ENCODE measurements around the gene SESTD1.
"Not testable (repeated sequence)": the region's sequence is repeated elsewhere in the genome, so short reads cannot be mapped to it uniquely, and the experiment has no call there.

SESTD1 gene

GRCh38 chr2:179096090-179096489 lies 168.5 kb downstream of the SESTD1 start:
- Mint-ChIP-seq H3K27ac (no peak overlapping the region), H3K9me3 (peaks cover 6% of the 10 kb centered on the region), H3K4me1 (ENCODE audit: low read depth) (peaks cover 16% of the 10 kb centered on the region), H3K36me3 (ENCODE audit: low read depth) (no peaks in the 10 kb centered on the region), H3K4me3 (no peak overlapping the region), H3K27me3 (no peaks in the 10 kb centered on the region)

- Mint-ChIP-seq H3K4me1 (ENCODE audit: low read depth) (peaks cover 16% of the 10 kb centered on the region), H3K9me3 (peaks cover 11% of the 10 kb centered on the region)
- H3K36me3 Mint-ChIP-seq (ENCODE audit: low read depth); H3K27ac Mint-ChIP-seq; H3K4me3 Mint-ChIP-seq; H3K27me3 Mint-ChIP-seq: not testable (repeated sequence)
These were observed 171.7 kb downstream of the SESTD1 start for GRCh38 chr2:179092912-179093311.

DNA sequence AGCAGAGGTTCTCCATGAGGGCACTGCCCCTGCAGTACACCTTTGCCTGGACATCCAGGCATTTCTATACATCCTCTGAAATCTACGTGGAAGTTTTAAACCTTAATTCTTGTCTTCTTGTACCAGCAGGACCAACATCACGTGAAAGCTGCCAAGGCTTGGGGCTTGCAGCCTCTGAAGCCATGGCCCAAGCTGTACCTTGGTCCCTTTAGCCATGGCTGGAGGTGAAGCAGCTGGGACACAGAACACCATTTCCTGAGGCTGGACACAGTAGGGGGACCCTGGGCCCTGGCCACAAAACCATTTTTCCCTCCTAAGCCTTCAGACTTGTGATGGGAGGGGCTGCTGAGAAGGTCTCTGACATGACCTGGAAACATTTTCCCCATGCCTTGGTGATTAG lies 181.9 kb downstream of the SESTD1 start:
- Mint-ChIP-seq H3K4me1 (ENCODE audit: low read depth) (no peaks in the 10 kb centered on the region), H3K9me3 (peaks cover 14% of the 10 kb centered on the region), H3K27me3 (no peaks in the 10 kb centered on the region), H3K4me3 (no peak overlapping the region), H3K36me3 (ENCODE audit: low read depth) (peaks cover 4% of the 10 kb centered on the region), H3K27ac (no peak overlapping the region)

DNA sequence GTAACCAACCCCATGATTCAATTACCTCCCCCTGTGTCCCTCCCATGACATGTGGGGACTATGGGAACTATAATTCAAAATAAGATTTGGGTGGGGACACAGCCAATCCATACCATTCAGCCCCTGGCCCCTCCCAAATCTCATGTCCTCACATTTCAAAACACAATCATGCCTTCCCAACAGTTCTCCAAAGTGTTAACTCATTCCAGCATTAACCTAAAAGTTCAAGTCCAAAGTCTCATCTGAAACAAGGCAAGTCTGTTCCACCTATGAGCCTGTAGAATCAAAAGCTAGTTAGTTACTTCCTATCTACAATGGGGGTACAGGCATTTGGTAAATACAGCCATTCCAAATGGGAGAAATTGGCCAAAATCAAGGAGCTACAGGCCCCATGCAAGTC lies 182.7 kb downstream of the SESTD1 start:
- Mint-ChIP-seq H3K4me3 (no peak overlapping the region), H3K9me3 (peaks cover 19% of the 10 kb centered on the region), H3K36me3 (ENCODE audit: low read depth) (peaks cover 9% of the 10 kb centered on the region), H3K27me3 (no peaks in the 10 kb centered on the region), H3K27ac (no peak overlapping the region), H3K4me1 (ENCODE audit: low read depth) (no peaks in the 10 kb centered on the region)

DNA sequence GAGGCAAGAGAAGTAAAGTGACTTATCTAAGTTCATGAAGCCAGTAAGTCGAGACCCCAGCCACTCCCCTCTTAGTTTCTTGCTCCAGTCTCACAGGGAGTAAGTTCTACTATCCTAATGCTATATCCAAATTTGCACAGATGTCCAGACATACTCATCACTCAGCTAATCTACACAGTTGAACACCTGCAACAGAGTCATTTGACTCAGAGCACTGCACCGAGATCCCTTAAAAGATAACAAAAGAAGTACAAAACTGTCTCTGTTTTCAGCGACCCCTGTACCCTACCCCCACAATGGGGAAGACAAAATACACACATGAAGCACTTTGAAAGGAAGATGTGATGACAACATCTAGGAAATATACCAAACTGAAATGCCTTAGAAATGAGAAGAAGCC lies 192.1 kb downstream of the SESTD1 start:
- Mint-ChIP-seq H3K36me3 (ENCODE audit: low read depth) (peaks cover 6% of the 10 kb centered on the region), H3K4me3 (no peak overlapping the region), H3K27ac (no peak overlapping the region), H3K4me1 (ENCODE audit: low read depth) (no peaks in the 10 kb centered on the region), H3K27me3 (no peaks in the 10 kb centered on the region), H3K9me3 (peaks cover 20% of the 10 kb centered on the region)

GRCh38 chr2:179071810-179072355 lies 192.7 kb downstream of the SESTD1 start:
- no peak overlapping the region for H3K27ac Mint-ChIP-seq
- no peaks in the 10 kb centered on the region for H3K4me1 Mint-ChIP-seq (ENCODE audit: low read depth)
- no peaks in the 10 kb centered on the region for H3K36me3 Mint-ChIP-seq (ENCODE audit: low read depth)
- peaks cover 14% of the 10 kb centered on the region for H3K9me3 Mint-ChIP-seq
- H3K4me3 Mint-ChIP-seq, result no peak overlapping the region
- H3K27me3 Mint-ChIP-seq, result no peaks in the 10 kb centered on the region

DNA sequence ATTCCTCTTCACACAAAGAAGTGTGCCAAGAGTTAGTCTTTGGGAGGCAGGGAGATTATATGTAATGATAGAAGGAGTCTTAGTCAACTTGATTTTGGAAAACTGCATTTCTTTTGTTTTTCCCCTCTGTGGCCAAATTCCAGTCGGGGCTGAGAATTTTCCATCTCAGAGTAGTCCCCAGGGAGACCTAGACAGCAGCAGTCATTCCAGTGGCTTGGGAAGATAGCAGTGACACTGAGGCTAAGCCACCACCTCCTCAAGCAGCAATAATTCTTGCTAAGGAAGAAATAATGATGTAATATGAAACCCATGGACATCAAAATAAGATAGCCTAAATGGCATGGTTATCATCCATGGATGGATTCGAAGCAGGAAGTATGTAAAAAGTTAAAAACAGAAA lies 193.7 kb downstream of the SESTD1 start:
- peaks cover 15% of the 10 kb centered on the region for H3K9me3 Mint-ChIP-seq
- no peaks in the 10 kb centered on the region for H3K27me3 Mint-ChIP-seq
- no peaks in the 10 kb centered on the region for H3K36me3 Mint-ChIP-seq (ENCODE audit: low read depth)
- no peak overlapping the region for H3K27ac Mint-ChIP-seq
- no peak overlapping the region for H3K4me3 Mint-ChIP-seq
- H3K4me1 Mint-ChIP-seq (ENCODE audit: low read depth), result no peaks in the 10 kb centered on the region

- no peaks in the 10 kb centered on the region for H3K27me3 Mint-ChIP-seq
- peaks cover 21% of the 10 kb centered on the region for H3K9me3 Mint-ChIP-seq
- H3K4me1 Mint-ChIP-seq (ENCODE audit: low read depth), result no peaks in the 10 kb centered on the region
- no peak overlapping the region for H3K4me3 Mint-ChIP-seq
- H3K36me3 Mint-ChIP-seq (ENCODE audit: low read depth), result no peaks in the 10 kb centered on the region
- H3K27ac Mint-ChIP-seq, result no peak overlapping the region
These were observed 194.9 kb downstream of the SESTD1 start for GRCh38 chr2:179069685-179070084.

- no peaks in the 10 kb centered on the region for H3K27me3 Mint-ChIP-seq
- H3K27ac Mint-ChIP-seq, result no peak overlapping the region
- no peak overlapping the region for H3K4me3 Mint-ChIP-seq
- H3K4me1 Mint-ChIP-seq (ENCODE audit: low read depth), result no peaks in the 10 kb centered on the region
- no peaks in the 10 kb centered on the region for H3K36me3 Mint-ChIP-seq (ENCODE audit: low read depth)
- peaks cover 21% of the 10 kb centered on the region for H3K9me3 Mint-ChIP-seq
These were observed 195.5 kb downstream of the SESTD1 start for GRCh38 chr2:179068991-179069643.

DNA sequence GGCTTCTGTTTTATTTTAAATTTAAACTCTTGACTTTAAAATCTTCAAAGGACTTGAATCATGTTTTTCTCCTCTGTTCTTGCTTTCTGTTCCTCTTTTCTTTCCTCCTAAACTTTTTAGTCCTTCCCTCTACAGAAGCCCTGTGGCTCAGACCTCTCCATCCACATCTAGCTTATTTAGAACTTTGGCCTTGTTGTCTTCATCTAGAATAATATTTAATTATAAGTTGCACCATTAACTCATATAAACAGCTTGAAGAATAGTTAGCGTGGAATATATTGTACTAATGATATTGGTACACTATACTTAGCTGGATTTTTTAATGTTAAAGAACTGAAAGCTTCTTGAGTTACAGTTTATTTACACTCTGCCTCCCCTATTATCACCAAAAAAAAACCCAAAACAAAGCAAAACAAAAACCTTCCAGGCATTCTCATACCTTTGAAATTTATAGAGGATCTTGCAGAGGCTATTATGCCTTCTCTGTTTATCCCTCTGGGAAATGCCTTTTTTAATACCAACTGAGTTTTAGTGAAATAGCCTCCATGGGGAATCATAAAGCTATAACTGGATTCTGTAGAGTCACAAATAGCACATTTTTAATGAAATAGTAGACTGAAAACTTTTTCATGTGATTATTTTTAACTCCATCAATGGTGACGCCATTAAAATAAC lies 205.5 kb downstream of the SESTD1 start:
- Mint-ChIP-seq H3K4me3 (no peak overlapping the region), H3K9me3 (no peaks in the 10 kb centered on the region), H3K4me1 (ENCODE audit: low read depth) (peaks cover 7% of the 10 kb centered on the region), H3K27me3 (no peaks in the 10 kb centered on the region), H3K36me3 (ENCODE audit: low read depth) (no peaks in the 10 kb centered on the region), H3K27ac (no peak overlapping the region)

DNA sequence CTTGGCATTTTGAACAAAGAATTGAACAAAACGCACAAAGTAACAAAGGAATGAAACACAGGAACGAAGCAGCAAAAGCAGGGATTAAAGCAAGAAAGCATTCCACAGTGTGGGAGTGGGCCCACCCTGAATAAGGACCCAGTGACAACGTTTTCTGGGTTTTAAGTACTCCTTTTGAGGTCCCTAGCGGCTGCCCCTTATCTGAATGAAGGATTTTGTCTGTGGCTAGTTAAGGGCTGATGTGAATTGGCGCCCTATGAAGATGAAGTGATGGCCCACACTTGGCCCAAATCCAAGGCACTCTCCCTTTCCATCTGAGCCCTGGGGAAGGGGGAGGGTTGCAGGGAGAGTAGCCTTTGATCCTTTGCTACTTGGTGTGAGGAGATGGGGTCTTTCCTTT lies 206.9 kb downstream of the SESTD1 start:
- H3K4me3 Mint-ChIP-seq, result no peak overlapping the region

DNA sequence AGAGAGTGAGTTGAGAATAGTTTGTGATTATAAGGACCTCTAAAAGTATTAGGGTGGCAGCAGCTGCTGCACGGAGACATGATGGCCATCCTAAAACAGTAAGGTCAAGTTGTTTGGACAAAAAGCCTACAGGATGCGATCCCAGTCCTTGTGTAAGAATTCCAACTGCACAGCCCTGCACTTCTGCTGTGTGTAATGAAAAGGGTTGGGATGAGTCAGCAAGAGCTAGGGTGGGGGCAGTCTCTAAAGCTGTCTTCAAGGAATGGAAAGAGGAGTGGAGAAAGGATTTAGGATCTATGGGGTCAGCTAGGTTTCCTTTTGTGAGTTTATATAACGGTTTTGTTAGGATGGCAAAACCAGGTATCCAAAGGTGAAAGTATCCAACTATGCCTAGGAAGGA lies 211.1 kb downstream of the SESTD1 start:
- not testable (repeated sequence) for H3K27me3 Mint-ChIP-seq; H3K4me3 Mint-ChIP-seq; H3K9me3 Mint-ChIP-seq; H3K27ac Mint-ChIP-seq; H3K36me3 Mint-ChIP-seq (ENCODE audit: low read depth)
- peaks cover 20% of the 10 kb centered on the region for H3K4me1 Mint-ChIP-seq (ENCODE audit: low read depth)

More for the DNA sequence above, 206.9 kb downstream of the SESTD1 start:
- Mint-ChIP-seq H3K9me3 (no peaks in the 10 kb centered on the region), H3K27ac (no peak overlapping the region), H3K4me1 (ENCODE audit: low read depth) (peaks cover 7% of the 10 kb centered on the region), H3K36me3 (ENCODE audit: low read depth) (no peaks in the 10 kb centered on the region), H3K27me3 (no peaks in the 10 kb centered on the region)
